ENCODE data around the gene ZNF787.
"Not testable (repeated sequence)": the region's sequence is repeated elsewhere in the genome, so short reads cannot be mapped to it uniquely, and the experiment has no call there.

ZNF787 gene

GRCh38 chr19:56121180-56122167, at the start of gene ZNF787:
ZNF787 (minus strand) TSS chr19:56121295; CDS start chr19:56103217, 18,078 bp downstream.
- in situ Hi-C loops (cut with MboI; ENCODE audit: low sequenced_read_pairs): no loop called here

DNA sequence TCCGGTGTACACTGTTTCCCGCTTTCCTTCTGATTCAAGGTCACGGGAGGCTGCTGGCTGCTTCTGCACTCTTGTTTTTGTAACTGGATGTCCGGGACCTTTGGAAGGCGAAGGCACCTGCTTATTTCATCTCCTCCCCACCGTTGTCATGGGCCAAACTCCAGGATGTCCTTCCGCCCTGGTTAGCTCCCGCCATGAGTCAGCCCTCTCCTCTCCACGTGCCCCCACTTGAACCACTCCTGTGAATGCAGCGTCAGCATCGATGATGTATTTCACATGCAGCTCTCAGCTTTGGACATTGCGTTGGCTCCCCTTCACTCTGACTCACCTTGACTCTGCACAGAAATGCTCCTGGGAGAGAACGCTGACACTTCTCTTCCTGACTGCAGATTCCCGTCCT, 49.2 kb upstream of the ZNF787 start:
- in situ Hi-C loops (cut with MboI; ENCODE audit: low sequenced_read_pairs): loop anchor here (10.0 kb wide), 1 partner anchor 95 kb away; no protein-coding TSS in a partner anchor

DNA sequence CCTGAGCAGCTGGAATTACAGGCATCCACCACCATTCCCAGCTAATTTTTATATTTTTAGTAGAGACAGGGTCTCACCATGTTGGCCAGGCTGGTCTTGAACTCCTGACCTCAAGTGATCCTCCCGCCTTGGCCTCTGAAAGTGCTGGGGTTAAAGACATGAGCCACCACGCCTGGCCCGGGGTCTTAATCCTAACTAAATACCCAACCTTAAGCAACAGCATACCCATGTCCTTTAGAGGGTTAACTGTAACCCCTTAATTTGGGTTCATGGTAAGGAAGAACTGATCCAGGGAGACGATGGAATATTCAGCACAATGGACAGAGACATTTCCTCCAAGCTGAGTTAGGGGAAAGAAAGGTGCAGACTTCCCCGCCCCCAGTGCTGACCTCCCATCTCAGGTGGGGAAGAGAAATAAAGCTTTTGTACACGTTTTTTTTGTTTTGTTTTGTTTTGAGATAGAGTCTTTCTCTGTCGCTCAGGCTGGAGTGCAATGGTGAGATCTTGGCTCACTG, 46.0 kb upstream of the ZNF787 start:
- in situ Hi-C loops (cut with MboI; ENCODE audit: low sequenced_read_pairs): no loop called here

DNA sequence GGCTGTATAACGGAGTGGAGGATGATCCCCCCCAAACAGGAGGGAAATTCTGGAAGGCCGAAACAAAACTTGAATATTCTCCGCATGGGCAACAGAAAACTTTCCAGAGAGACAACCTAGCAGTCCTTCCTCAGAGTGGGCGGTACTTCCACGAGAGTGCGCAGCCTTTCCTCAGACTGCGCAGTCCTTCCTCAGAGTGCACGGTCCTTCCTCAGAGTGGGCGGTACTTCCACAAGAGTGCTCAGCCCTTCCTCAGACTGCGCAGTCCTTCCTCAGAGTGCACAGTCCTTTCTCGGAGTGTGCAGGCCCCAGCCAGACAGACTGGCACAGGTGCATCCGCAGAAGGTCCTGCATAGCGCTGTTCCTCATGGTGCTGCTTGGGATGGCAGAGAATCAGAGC, 42.0 kb upstream of the ZNF787 start:
- in situ Hi-C loops (cut with MboI; ENCODE audit: low sequenced_read_pairs): no loop called here

- in situ Hi-C loops (cut with MboI; ENCODE audit: low sequenced_read_pairs): no loop called here
These were observed 41.2 kb upstream of the ZNF787 start for GRCh38 chr19:56162258-56162657.

- in situ Hi-C loops (cut with MboI; ENCODE audit: low sequenced_read_pairs): no loop called here
These were observed 40.4 kb upstream of the ZNF787 start for GRCh38 chr19:56161534-56161933.

- in situ Hi-C loops (cut with MboI; ENCODE audit: low sequenced_read_pairs): no loop called here
These were observed 38.7 kb upstream of the ZNF787 start for GRCh38 chr19:56159622-56160271.

DNA sequence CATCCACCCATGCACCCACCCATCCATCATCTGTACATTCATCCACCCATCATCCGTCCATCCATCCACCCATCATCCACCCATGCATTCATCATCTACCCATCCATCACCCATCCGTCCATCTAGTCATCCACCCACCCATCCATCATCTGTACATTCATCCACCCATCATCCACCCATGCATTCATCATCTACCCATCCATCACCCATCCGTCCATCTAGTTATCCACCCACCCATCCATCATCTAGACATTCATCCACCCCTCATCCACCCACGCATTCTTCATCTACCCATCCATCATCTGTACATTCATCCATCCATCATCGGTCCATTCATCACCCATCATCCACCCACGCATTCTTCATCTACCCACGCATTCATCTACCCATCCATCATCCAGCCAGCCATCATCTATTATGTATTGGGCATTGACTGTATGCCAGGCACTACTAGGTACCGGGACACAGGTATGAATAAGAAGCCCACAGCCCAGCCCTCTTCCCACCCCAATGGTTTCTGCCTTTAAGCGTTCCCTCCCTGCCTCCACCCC, 38.0 kb upstream of the ZNF787 start:
- in situ Hi-C loops (cut with MboI; ENCODE audit: low sequenced_read_pairs): no loop called here

DNA sequence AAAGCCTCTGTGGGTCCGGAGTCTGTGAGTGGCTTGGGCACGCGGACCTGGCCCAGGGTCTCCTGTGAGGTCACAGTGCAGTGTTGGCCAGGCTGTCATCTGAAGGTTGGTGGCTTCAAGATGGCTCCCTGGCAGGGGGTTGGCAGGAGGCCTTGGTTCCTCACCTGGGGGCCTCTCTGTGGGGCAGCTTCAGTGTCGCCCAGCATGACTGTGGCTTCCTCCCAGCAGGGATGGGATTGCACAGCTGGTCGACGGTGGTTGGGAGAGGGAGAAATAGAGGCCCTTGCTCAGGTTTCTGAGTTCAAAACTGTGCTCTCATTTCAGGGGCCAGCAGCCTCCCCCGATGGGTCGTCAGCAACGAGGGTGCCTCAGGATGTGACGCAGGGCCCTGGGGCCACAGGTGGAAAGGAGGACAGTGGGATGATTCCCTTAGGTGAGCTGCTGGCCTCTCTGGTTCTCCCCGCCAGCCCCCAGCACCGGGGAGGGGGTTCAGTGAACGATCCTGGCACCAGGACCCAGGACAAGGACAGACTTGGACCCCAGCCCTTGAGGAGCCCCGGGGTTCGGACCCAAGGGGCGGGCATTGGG, 37.2 kb upstream of the ZNF787 start:
- in situ Hi-C loops (cut with MboI; ENCODE audit: low sequenced_read_pairs): no loop called here

GRCh38 chr19:56156768-56157167, 35.7 kb upstream of the ZNF787 start:
- in situ Hi-C loops (cut with MboI; ENCODE audit: low sequenced_read_pairs): no loop called here

GRCh38 chr19:56155124-56155687, 34.1 kb upstream of the ZNF787 start:
- in situ Hi-C loops (cut with MboI; ENCODE audit: low sequenced_read_pairs): no loop called here

- in situ Hi-C loops (cut with MboI; ENCODE audit: low sequenced_read_pairs): no loop called here
These were observed 32.4 kb upstream of the ZNF787 start for GRCh38 chr19:56153507-56153906.

DNA sequence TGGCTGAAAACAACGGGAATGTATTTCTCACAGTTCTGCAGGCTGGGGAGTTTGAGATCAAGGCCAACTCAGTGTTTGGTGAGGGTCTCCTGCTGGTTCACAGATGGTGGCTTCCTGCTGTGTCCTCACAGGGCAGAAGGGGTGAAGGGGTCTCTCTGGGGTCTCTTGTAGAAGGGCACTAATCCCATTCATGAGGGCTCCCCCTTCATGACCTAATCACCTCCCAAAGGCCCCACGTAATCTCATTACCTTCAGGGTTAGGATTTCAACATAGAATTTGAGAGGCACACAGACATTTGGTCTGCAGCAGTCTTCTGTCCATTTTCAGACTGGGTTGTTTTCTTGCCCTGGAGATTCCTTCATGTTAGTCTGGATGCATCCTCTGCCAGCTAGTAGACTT, 31.5 kb upstream of the ZNF787 start:
- in situ Hi-C loops (cut with MboI; ENCODE audit: low sequenced_read_pairs): no loop called here

DNA sequence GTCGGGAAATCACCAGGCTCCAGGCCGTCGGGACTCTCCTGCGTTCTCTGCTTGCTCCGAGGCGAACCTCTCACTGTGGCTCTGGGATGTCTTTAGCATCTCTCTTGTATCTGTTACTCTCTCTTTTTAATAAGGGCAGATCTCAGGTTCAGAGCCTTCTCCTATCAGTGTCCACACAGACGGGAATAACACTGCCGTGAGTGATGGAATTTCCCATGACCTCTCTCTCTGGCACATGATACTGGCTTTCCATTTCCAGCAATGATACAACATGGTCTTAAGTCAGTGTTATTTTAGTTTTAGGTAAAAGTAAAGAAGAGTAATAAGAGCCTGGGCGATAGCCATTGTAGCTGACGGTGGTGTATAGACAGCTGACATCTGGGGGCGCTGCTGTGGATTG, 29.3 kb upstream of the ZNF787 start:
- in situ Hi-C loops (cut with MboI; ENCODE audit: low sequenced_read_pairs): no loop called here

DNA sequence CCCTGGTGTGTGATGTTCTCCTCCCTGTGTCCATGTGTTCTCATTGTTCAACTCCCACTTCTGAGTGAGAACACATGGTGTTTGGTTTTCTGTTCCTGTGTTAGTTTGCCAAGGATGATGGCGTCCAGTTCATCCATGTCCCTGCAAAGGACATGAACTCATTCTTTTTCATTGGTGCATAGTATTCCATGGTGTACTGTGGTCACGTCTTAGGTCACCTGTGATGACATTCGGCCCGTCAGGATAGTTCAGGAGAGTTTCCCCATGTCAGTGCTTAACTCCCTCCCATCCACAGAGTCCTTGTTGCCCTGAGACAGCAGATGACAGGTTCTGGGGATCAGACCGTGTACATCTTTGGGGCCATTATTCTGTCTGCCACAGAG, 28.6 kb upstream of the ZNF787 start:
- in situ Hi-C loops (cut with MboI; ENCODE audit: low sequenced_read_pairs): no loop called here

GRCh38 chr19:56148955-56149655, 28.0 kb upstream of the ZNF787 start:
- in situ Hi-C loops (cut with MboI; ENCODE audit: low sequenced_read_pairs): not testable (repeated sequence)

DNA sequence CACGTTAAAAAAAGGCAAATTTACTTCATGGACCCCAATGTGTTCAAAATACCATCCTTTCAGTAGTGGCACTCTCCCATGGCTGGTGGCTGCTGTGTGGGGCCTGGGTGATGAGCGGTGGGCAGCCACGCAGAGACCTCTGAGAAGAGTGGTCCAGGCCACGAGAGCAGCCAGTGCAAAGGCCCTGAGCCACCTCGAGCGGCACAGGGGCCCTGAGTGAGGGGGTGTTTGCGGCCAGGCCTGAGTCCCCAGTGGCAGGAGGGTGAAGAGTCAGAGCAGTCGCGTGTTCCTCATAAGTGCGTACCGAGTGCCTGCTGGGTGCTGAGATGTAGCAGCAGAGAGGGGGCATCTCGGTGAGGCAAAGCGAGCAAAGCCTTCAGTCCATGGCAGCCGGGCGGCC, 27.0 kb upstream of the ZNF787 start:
- in situ Hi-C loops (cut with MboI; ENCODE audit: low sequenced_read_pairs): no loop called here

DNA sequence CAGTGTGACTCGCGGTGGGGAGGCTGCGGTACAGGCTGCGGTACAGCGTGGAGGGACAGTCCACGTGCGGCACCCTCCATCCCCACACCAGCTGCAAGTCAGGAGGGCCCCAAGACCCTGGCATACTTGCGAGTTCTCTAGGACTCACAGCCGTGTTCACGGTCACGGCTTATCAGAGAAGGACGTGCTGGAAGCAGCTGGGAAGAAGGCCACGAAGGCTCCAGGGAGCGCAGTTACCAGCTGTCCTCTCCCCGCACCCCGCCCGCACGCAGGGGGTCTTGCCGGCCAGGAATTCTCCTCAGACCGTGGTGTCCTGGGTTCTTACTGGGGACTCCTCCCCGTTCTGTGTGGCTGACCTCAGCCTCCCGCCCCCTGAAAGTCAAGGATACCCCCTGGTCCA, 26.2 kb upstream of the ZNF787 start:
- in situ Hi-C loops (cut with MboI; ENCODE audit: low sequenced_read_pairs): no loop called here

DNA sequence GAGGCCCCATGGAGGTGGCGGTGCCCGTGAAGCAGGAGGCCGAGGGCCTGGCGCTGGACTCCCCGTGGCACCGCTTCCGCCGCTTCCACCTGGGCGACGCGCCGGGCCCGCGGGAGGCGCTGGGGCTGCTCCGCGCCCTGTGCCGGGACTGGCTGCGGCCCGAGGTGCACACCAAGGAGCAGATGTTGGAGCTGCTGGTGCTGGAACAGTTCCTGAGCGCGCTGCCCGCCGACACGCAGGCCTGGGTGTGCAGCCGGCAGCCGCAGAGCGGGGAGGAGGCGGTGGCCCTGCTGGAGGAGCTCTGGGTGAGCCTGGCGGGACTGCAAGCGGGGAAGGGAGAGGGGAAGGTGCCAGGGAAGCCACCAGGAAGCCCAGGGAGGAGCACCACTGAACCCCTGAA, 25.8 kb upstream of the ZNF787 start:
- in situ Hi-C loops (cut with MboI; ENCODE audit: low sequenced_read_pairs): no loop called here

DNA sequence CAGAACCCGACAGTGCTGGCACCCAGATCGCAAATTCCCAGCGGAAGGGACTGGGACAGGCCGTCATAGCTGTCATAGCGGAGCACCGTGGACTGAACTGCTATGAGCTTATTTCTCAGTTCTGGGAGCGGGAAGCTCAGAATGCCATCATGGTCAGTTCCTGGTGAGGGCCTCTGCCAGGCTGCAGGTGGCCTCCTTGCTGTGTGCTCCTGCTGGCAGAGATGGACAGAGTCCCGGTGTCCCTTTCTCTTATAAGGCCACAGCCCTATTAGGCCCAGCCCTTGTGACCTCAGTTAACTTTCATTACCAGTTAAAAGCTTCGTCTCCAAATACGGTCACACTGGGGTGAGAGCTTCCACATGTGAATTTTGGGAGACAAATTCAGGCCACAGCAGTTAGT, 24.6 kb upstream of the ZNF787 start:
- in situ Hi-C loops (cut with MboI; ENCODE audit: low sequenced_read_pairs): no loop called here

Measured in HL-60/S4 treated with phorbol 12-myristate 13-acetate at 8.2 ng/mL for 4 days and 3 days (cell line).